NT2/D1 (cell line): ENCODE data around the gene SHTN1.

Source experiments
- SUZ12 ChIP-seq: IDR thresholded peaks from 2 replicates; pipeline ENCODE4 v1.6.1; 2011; ENCODE audit not compliant: insufficient read length, insufficient read depth; ENCODE audit errors: extremely low read depth
- ZNF274 ChIP-seq: IDR thresholded peaks from 2 replicates; pipeline ENCODE4 v1.6.1; 2011; ENCODE audit warnings: mild to moderate bottlenecking, low read depth, low read length

DNA sequence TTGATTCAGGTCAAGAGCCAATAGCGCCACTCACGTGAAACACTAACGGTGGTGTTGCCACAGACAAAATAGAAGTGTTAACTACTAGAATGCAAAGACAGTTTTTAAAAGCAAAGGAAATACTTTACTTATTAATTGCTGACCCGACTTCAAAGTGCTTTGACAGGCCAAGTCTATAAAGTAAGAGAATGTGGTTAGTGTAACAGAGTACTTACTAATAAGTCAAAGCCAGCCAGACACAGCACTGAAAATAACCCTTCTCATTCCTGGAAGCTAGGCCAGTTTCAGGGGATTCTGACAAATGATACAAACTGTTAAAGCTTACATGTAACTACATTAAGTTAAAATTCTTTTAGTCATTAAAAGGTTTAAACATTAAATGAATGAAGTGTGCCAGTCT lies 105.4 kb downstream of the SHTN1 start:
- TF ChIP-seq ZNF274 (no peak), SUZ12 (no peak)
